SIG-M5 (cell line): ENCODE measurements around the gene VWC2.
"Not testable (repeated sequence)": the region's sequence is repeated elsewhere in the genome, so short reads cannot be mapped to it uniquely, and the experiment has no call there.

Source experiments
- DNase-seq: peaks from one replicate; lab custom pipeline; 2025; lab: John Stamatoyannopoulos, UW

Gene VWC2

GRCh38 chr7:49787980-49788379 is 14.5 kb downstream of the VWC2 start:
- DNase-seq: no peak

GRCh38 chr7:49788455-49789059 is 15.1 kb downstream of the VWC2 start:
- no peak for DNase-seq

- no peak for DNase-seq
Observed at GRCh38 chr7:49789736-49790135, 16.3 kb downstream of the VWC2 start.

GRCh38 chr7:49790209-49790608 is 16.8 kb downstream of the VWC2 start:
- DNase-seq: no peak

- DNase-seq: no peak
Observed at GRCh38 chr7:49791088-49791741, 17.8 kb downstream of the VWC2 start.

GRCh38 chr7:49797987-49798660 is 24.7 kb downstream of the VWC2 start:
- DNase-seq: no peak

- no peak for DNase-seq
Observed at GRCh38 chr7:49800031-49800430, 26.6 kb downstream of the VWC2 start.

- no peak for DNase-seq
Observed at GRCh38 chr7:49802600-49802999, 29.2 kb downstream of the VWC2 start.

GRCh38 chr7:49803812-49804211 is 30.4 kb downstream of the VWC2 start:
- DNase-seq: no peak

- DNase-seq: no peak
Observed at GRCh38 chr7:49805371-49806007, 32.1 kb downstream of the VWC2 start.

- no peak for DNase-seq
Observed at GRCh38 chr7:49812534-49812933, 39.1 kb downstream of the VWC2 start.

GRCh38 chr7:49817279-49817678 is 43.8 kb downstream of the VWC2 start:
- DNase-seq: no peak

GRCh38 chr7:49821181-49821580 is 47.7 kb downstream of the VWC2 start:
- no peak for DNase-seq

GRCh38 chr7:49822856-49823255 is 49.4 kb downstream of the VWC2 start:
- no peak for DNase-seq

- DNase-seq: no peak
Observed at GRCh38 chr7:49823566-49823965, 50.1 kb downstream of the VWC2 start.

GRCh38 chr7:49839863-49840645 is 66.6 kb downstream of the VWC2 start:
- DNase-seq: no peak

GRCh38 chr7:49840751-49841405 is 67.4 kb downstream of the VWC2 start:
- no peak for DNase-seq

- no peak for DNase-seq
Observed at GRCh38 chr7:49845626-49846025, 72.2 kb downstream of the VWC2 start.

- DNase-seq: no peak
Observed at GRCh38 chr7:49848211-49848841, 74.9 kb downstream of the VWC2 start.

- DNase-seq: no peak
Observed at GRCh38 chr7:49850921-49851613, 77.6 kb downstream of the VWC2 start.

GRCh38 chr7:49851614-49851934 is 78.1 kb downstream of the VWC2 start:
- DNase-seq: not testable (repeated sequence)
